Activated T-cell treated with anti-CD3 and anti-CD28 coated beads, Interleukin-2, amount 50 U/mL, for 48 hours (primary cell): ENCODE measurements around the gene PHF24.
"Not testable (repeated sequence)": the region's sequence is repeated elsewhere in the genome, so short reads cannot be mapped to it uniquely, and the experiment has no call there.

Experiments
- DNase-seq, 2 experiments: peaks; one replicate each; pipeline ENCODE4 v3.0.0-alpha.2; 2020

PHF24 gene

GRCh38 chr9:34998266-34998665 lies 40.2 kb downstream of the PHF24 start:
- no peak for DNase-seq

- DNase-seq, result no peak
Measured at GRCh38 chr9:34999576-34999975, 41.5 kb downstream of the PHF24 start.

- no peak for DNase-seq
Measured at GRCh38 chr9:35000535-35001284, 42.6 kb downstream of the PHF24 start.

- DNase-seq, result no peak
Measured at GRCh38 chr9:35001285-35001677, 43.2 kb downstream of the PHF24 start.

GRCh38 chr9:35001803-35002502 lies 43.9 kb downstream of the PHF24 start:
- DNase-seq, result peak in 1 of 2 experiments; percentile 48

- no peak for DNase-seq
Measured at GRCh38 chr9:35002623-35003022, 44.5 kb downstream of the PHF24 start.

- DNase-seq, result not testable (repeated sequence)
Measured at GRCh38 chr9:35004299-35004698, 46.2 kb downstream of the PHF24 start.

- no peak for DNase-seq
Measured at GRCh38 chr9:35010351-35010958, 52.4 kb downstream of the PHF24 start.

GRCh38 chr9:35014517-35014916 lies 56.4 kb downstream of the PHF24 start:
- no peak for DNase-seq

- DNase-seq, result not testable (repeated sequence)
Measured at GRCh38 chr9:35023443-35023842, 65.4 kb downstream of the PHF24 start.

- no peak for DNase-seq
Measured at GRCh38 chr9:35026671-35027070, 68.6 kb downstream of the PHF24 start.

- no peak for DNase-seq
Measured at GRCh38 chr9:35027374-35027773, 69.3 kb downstream of the PHF24 start.

- DNase-seq, result no peak
Measured at GRCh38 chr9:35027860-35028259, 69.8 kb downstream of the PHF24 start.

GRCh38 chr9:35028341-35028740 lies 70.3 kb downstream of the PHF24 start:
- DNase-seq, result no peak

GRCh38 chr9:35029241-35029640 lies 71.2 kb downstream of the PHF24 start:
- DNase-seq, result no peak

GRCh38 chr9:35029852-35030251 lies 71.8 kb downstream of the PHF24 start:
- no peak for DNase-seq
